Suprapubic skin (tissue), 4 donors: ENCODE data around the gene CPT1C.

ENCODE experiments used
- CTCF ChIP-seq, 2 donors: fragments of 200-600 bp in 1 of 2; fragments of 450-650 bp in 1 of 2; sonication (generic) in 1 of 2; IDR thresholded peaks; one replicate each; pipeline ENCODE4 v1.5.1; 2016 to 2019; ENCODE audit warnings: antibody characterized with exemption in 2 of 2, mild to moderate bottlenecking in 1 of 2, moderate library complexity in 1 of 2
- POLR2A ChIP-seq, 2 donors: fragments of 450-650 bp; IDR thresholded peaks; one replicate each; pipeline ENCODE4 v1.6.1; 2017; ENCODE audit warnings: antibody characterized with exemption in 2 of 2, mild to moderate bottlenecking in 2 of 2, moderate library complexity in 2 of 2
- POLR2AphosphoS5 ChIP-seq, 3 donors: sonication (generic); formaldehyde crosslinking; IDR thresholded peaks; one replicate each; pipeline ENCODE4 v1.6.1; 2017; ENCODE audit warnings: antibody characterized with exemption in 3 of 3

GRCh38 chr19:49687566-49688316 is 3.2 kb upstream of the CPT1C start:
- TF ChIP-seq CTCF (IDR thresholded peaks at IDR 0.05) = no peak
- TF ChIP-seq POLR2AphosphoS5 (IDR thresholded peaks at IDR 0.05) = no peak
- TF ChIP-seq POLR2A (IDR thresholded peaks at IDR 0.05) = no peak
